Stimulated activated CD8-positive, alpha-beta memory T cell treated with anti-CD3 and anti-CD28 coated beads, Interleukin-12 subunit alpha, Interleukin-12 subunit beta, amount 100 ng/mL, for 4 hours (primary cell): ENCODE data around the gene NINJ2.
"Not testable (repeated sequence)": the region's sequence is repeated elsewhere in the genome, so short reads cannot be mapped to it uniquely, and the experiment has no call there.

Source experiments
- DNase-seq: peaks from one replicate; pipeline ENCODE4 v3.0.0-alpha.2; 2020; ENCODE audit warnings: low read depth

Gene NINJ2

GRCh38 chr12:586318-587071 lies 76.8 kb downstream of the NINJ2 start:
- DNase-seq: no peak

- no peak for DNase-seq
Measured at GRCh38 chr12:585062-586061, 77.9 kb downstream of the NINJ2 start.

GRCh38 chr12:583251-583869 lies 79.9 kb downstream of the NINJ2 start:
- no peak for DNase-seq

GRCh38 chr12:581746-582145 lies 81.5 kb downstream of the NINJ2 start:
- no peak for DNase-seq

- no peak for DNase-seq
Measured at GRCh38 chr12:581321-581720, 81.9 kb downstream of the NINJ2 start.

GRCh38 chr12:580813-581212 lies 82.4 kb downstream of the NINJ2 start:
- DNase-seq: no peak

- no peak for DNase-seq
Measured at GRCh38 chr12:579420-580110, 83.7 kb downstream of the NINJ2 start.

GRCh38 chr12:578748-579419 lies 84.4 kb downstream of the NINJ2 start:
- DNase-seq: no peak

GRCh38 chr12:577994-578747 lies 85.1 kb downstream of the NINJ2 start:
- not testable (repeated sequence) for DNase-seq

GRCh38 chr12:576615-577110 lies 86.6 kb downstream of the NINJ2 start:
- no peak for DNase-seq

GRCh38 chr12:575948-576614 lies 87.2 kb downstream of the NINJ2 start:
- peak; percentile 78 for DNase-seq

GRCh38 chr12:575129-575502 lies 88.1 kb downstream of the NINJ2 start:
- no peak for DNase-seq

GRCh38 chr12:574475-575128 lies 88.6 kb downstream of the NINJ2 start:
- no peak for DNase-seq

GRCh38 chr12:573232-573631 lies 90.0 kb downstream of the NINJ2 start:
- no peak for DNase-seq

- DNase-seq: no peak
Measured at GRCh38 chr12:572532-572899, 90.7 kb downstream of the NINJ2 start.

GRCh38 chr12:571795-572531 lies 91.3 kb downstream of the NINJ2 start:
- no peak for DNase-seq

GRCh38 chr12:570921-571794 lies 92.1 kb downstream of the NINJ2 start:
- DNase-seq: no peak

GRCh38 chr12:570435-570920 lies 92.8 kb downstream of the NINJ2 start:
- no peak for DNase-seq
